Liver (tissue), 3 donors: ENCODE results near the gene COL12A1.

Experiments used
- EGR1 ChIP-seq, 2 donors: IDR thresholded peaks; 2 replicates each; pipeline ENCODE4 v1.6.1; 2016 to 2018; ENCODE audit warnings: antibody characterized with exemption in 2 of 2, low read depth in 2 of 2
- GABPA ChIP-seq, 2 donors: IDR thresholded peaks in 1 of 2; conservative IDR thresholded peaks in 1 of 2; 2 replicates each; pipeline ENCODE4 v1.6.1; 2016; ENCODE audit warnings: antibody characterized with exemption in 2 of 2, mild to moderate bottlenecking in 1 of 2, moderate library complexity in 1 of 2
- HNF4G ChIP-seq: IDR thresholded peaks from 2 replicates; pipeline ENCODE4 v1.6.1; 2016; ENCODE audit warnings: antibody characterized with exemption
- NR2F2 ChIP-seq: IDR thresholded peaks from 2 replicates; pipeline ENCODE4 v1.6.1; 2016; ENCODE audit warnings: antibody characterized with exemption
- RAD21 ChIP-seq, 2 donors: IDR thresholded peaks; 2 replicates each; pipeline ENCODE4 v1.6.1; 2016; ENCODE audit warnings: antibody characterized with exemption in 2 of 2, mild to moderate bottlenecking in 2 of 2
- RXRA ChIP-seq, 2 donors: IDR thresholded peaks; 2 replicates each; pipeline ENCODE4 v1.6.1; 2017 to 2018; ENCODE audit warnings: antibody characterized with exemption in 2 of 2, mild to moderate bottlenecking in 1 of 2
- SP1 ChIP-seq: IDR thresholded peaks from 2 replicates; pipeline ENCODE4 v1.6.1; 2018; ENCODE audit warnings: antibody characterized with exemption, mild to moderate bottlenecking
- TAF1 ChIP-seq: conservative IDR thresholded peaks from 2 replicates; pipeline ENCODE4 v1.6.1; 2016; ENCODE audit warnings: antibody characterized with exemption, mild to moderate bottlenecking
- YY1 ChIP-seq: IDR thresholded peaks from 2 replicates; pipeline ENCODE4 v1.6.1; 2016; ENCODE audit warnings: antibody characterized with exemption, mild to moderate bottlenecking
- TF ChIP-seq, protein P1 (sequence below): fragments of 150-350 bp; IDR thresholded peaks from 2 replicates; pipeline ENCODE4 v1.5.1; 2017; ENCODE audit warnings: improper control_type of control experiment, low read depth, low read length; ENCODE audit not compliant: missing input control
- TF ChIP-seq, protein P2 (sequence below): IDR thresholded peaks from 2 replicates; pipeline ENCODE4 v1.6.1; 2016; ENCODE audit warnings: antibody characterized with exemption
- TF ChIP-seq, protein P3 (sequence below): IDR thresholded peaks from 2 replicates; pipeline ENCODE4 v1.6.1; 2016; ENCODE audit warnings: antibody characterized with exemption, mild to moderate bottlenecking
- donor health status: healthy.
- donor health status: healthy.

DNA sequence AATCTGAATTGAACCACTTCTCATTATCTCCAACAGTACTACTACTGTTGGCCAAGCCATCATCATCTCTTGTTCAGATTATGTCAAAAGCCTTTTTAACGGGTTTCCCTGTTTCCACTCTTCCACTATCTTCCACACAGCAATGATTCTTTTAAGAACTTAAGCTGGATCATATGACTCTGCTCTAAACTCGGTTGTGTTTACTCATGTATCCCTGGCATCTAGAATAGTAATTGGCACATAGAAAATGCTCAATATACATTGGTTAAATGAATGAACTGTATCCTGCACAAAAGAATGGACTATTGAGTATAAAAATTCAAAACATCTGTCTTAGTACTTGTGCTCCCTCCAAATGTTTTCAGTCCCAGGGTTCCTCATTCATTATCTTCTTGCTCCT is 40.5 kb upstream of the COL12A1 start:
- TF ChIP-seq RAD21 (IDR thresholded peaks at IDR 0.05) (no peak), TAF1 (no peak), HNF4G (no peak), NR2F2 (no peak), EGR1 (IDR thresholded peaks at IDR 0.05; ENCODE audit: low read depth in 2 of 2) (no peak), GABPA (IDR thresholded peaks at IDR 0.05 in 1 of 2, conservative IDR thresholded peaks at IDR 0.05 in 1 of 2) (no peak), SP1 (no peak), YY1 (no peak), RXRA (IDR thresholded peaks at IDR 0.05) (no peak)
- TF ChIP-seq, protein P1, sequence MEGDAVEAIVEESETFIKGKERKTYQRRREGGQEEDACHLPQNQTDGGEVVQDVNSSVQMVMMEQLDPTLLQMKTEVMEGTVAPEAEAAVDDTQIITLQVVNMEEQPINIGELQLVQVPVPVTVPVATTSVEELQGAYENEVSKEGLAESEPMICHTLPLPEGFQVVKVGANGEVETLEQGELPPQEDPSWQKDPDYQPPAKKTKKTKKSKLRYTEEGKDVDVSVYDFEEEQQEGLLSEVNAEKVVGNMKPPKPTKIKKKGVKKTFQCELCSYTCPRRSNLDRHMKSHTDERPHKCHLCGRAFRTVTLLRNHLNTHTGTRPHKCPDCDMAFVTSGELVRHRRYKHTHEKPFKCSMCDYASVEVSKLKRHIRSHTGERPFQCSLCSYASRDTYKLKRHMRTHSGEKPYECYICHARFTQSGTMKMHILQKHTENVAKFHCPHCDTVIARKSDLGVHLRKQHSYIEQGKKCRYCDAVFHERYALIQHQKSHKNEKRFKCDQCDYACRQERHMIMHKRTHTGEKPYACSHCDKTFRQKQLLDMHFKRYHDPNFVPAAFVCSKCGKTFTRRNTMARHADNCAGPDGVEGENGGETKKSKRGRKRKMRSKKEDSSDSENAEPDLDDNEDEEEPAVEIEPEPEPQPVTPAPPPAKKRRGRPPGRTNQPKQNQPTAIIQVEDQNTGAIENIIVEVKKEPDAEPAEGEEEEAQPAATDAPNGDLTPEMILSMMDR = no peak
- TF ChIP-seq, protein P2, sequence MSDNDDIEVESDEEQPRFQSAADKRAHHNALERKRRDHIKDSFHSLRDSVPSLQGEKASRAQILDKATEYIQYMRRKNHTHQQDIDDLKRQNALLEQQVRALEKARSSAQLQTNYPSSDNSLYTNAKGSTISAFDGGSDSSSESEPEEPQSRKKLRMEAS = no peak
- TF ChIP-seq, protein P3, sequence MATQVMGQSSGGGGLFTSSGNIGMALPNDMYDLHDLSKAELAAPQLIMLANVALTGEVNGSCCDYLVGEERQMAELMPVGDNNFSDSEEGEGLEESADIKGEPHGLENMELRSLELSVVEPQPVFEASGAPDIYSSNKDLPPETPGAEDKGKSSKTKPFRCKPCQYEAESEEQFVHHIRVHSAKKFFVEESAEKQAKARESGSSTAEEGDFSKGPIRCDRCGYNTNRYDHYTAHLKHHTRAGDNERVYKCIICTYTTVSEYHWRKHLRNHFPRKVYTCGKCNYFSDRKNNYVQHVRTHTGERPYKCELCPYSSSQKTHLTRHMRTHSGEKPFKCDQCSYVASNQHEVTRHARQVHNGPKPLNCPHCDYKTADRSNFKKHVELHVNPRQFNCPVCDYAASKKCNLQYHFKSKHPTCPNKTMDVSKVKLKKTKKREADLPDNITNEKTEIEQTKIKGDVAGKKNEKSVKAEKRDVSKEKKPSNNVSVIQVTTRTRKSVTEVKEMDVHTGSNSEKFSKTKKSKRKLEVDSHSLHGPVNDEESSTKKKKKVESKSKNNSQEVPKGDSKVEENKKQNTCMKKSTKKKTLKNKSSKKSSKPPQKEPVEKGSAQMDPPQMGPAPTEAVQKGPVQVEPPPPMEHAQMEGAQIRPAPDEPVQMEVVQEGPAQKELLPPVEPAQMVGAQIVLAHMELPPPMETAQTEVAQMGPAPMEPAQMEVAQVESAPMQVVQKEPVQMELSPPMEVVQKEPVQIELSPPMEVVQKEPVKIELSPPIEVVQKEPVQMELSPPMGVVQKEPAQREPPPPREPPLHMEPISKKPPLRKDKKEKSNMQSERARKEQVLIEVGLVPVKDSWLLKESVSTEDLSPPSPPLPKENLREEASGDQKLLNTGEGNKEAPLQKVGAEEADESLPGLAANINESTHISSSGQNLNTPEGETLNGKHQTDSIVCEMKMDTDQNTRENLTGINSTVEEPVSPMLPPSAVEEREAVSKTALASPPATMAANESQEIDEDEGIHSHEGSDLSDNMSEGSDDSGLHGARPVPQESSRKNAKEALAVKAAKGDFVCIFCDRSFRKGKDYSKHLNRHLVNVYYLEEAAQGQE = no peak
